ENCODE data around the gene ALDH16A1.

- TF ChIP-seq POLR2A (IDR thresholded peaks at IDR 0.05; ENCODE audit: low read depth, low read length) (no peak), POLR2AphosphoS5 (IDR thresholded peaks at IDR 0.05; ENCODE audit: low read depth, low read length) (no peak), SPI1 (IDR thresholded peaks at IDR 0.05; ENCODE audit: low read depth, low read length) (no peak), POU2F2 (IDR thresholded peaks at IDR 0.05; ENCODE audit: low read depth, low read length) (no peak), TAF1 (IDR thresholded peaks at IDR 0.05; ENCODE audit: low read depth, low read length) (no peak)
These were observed 22.8 kb upstream of the ALDH16A1 start for GRCh38 chr19:49430172-49430677.
